Upper lobe of left lung (tissue), 6 donors: ENCODE measurements around the gene MAGI2. TPM values are rescaled to one million over a fixed set of nuclear protein-coding genes. Genes with fewer than 3 reads are reported as not detected.

ENCODE experiments used
- ATAC-seq, 2 donors: fragments of 200-7000 bp; cut with Tn5 transposase; one replicate each; pipeline ENCODE4 v1.9.1; 2022; ENCODE audit warnings: mild to moderate bottlenecking in 2 of 2, moderate library complexity in 2 of 2; ENCODE audit not compliant: low FRiP score in 2 of 2
- DNase-seq, 2 donors: peaks; one replicate each; pipeline ENCODE4 v3.0.0-alpha.2; 2019 to 2020
- H3K27ac ChIP-seq, 4 donors: fragments of 200-600 bp; sonication (generic); one replicate each; pipeline ENCODE4 v1.5.1; 2016 to 2019
- H3K27me3 ChIP-seq, 4 donors: fragments of 200-600 bp; sonication (generic); one replicate each; pipeline ENCODE4 v1.5.1; 2017 to 2019
- H3K36me3 ChIP-seq, 4 donors: fragments of 200-600 bp; sonication (generic); one replicate each; pipeline ENCODE4 v1.5.1; 2016 to 2019
- H3K4me1 ChIP-seq, 4 donors: fragments of 200-600 bp; sonication (generic); one replicate each; pipeline ENCODE4 v1.5.1; 2018 to 2019
- H3K4me3 ChIP-seq, 4 donors: fragments of 200-600 bp; sonication (generic); one replicate each; pipeline ENCODE4 v1.5.1; 2017 to 2019; ENCODE audit warnings: mild to moderate bottlenecking in 2 of 4, moderate library complexity in 1 of 4
- H3K9me3 ChIP-seq, 4 donors: fragments of 200-600 bp; sonication (generic); one replicate each; pipeline ENCODE4 v1.5.1; 2018 to 2019
- EP300 ChIP-seq, 4 donors: sonication (generic); formaldehyde crosslinking; IDR thresholded peaks; one replicate each; pipeline ENCODE4 v1.5.1; 2017; ENCODE audit warnings: antibody characterized with exemption in 4 of 4, control low read depth in 2 of 4
- POLR2A ChIP-seq, 4 donors: fragments of 450-650 bp; IDR thresholded peaks; one replicate each; pipeline ENCODE4 v1.5.1; 2016 to 2017; ENCODE audit warnings: antibody characterized with exemption in 4 of 4, mild to moderate bottlenecking in 2 of 4
- POLR2AphosphoS5 ChIP-seq, 2 donors: sonication (generic); formaldehyde crosslinking; IDR thresholded peaks; one replicate each; pipeline ENCODE4 v1.5.1; 2017; ENCODE audit warnings: antibody characterized with exemption in 2 of 2
- WGBS, 2 donors: methylation state at CpG; one replicate each; pipeline ENCODE4 v1.1.5; 2017 to 2018; 5-methylcytosine and 5-hydroxymethylcytosine counted together
- total RNA-seq, 6 donors: library from RNA; depleted of rRNA in 4 of 6; stranded (reverse); fragments of >200 nt in 4 of 6; gene quantifications; one replicate each; pipeline versions ENCODE4 v1.1.0 to v1.2.1, GENCODE V29; 2016 to 2021
- TF ChIP-seq, protein P1 (sequence below), 6 experiments: fragments of 450-650 bp in 4 of 6; fragments of 200-600 bp in 2 of 6; sonication (generic) in 2 of 6; IDR thresholded peaks; one replicate each; pipeline ENCODE4 v1.5.1; 2016 to 2019; ENCODE audit warnings: antibody characterized with exemption in 6 of 6
- donor health status: DM: no; HTN: no; CAD: no; lungs with moderate emphysema.
- donor health status: DM: no; HTN: yes; CAD: no; lungs with severe emphysema.

Gene MAGI2
- total RNA-seq, 6 donors from 2014 or later: 7.9 to 84.9 (median 11.8) TPM

DNA sequence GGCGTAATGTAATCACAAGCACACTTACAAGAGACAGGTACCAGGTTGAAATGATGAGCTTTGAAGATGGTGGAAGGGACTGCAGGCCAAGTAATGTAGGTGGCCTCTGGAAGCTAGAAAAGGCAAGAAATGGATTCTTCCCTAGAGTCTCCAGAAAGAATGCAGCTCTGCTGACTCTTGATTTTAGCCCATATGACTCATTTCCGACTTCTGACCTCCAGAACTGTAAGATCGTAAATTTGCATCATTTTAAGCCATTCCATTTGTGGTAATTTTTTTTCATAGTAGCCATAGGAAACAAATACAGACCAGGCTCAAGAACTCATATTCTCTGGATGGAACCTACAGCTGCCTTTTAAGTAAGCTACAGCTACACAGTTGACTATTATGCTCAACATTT is 315.5 kb downstream of the MAGI2 start:
- WGBS, 2 donors: 92 to 97% methylated on average over 3 of the region's 3 CpGs
- H3K9me3 ChIP-seq: no peaks in the 10 kb centered on the region
- no peaks in the 10 kb centered on the region for H3K27me3 ChIP-seq
- no peaks in the 10 kb centered on the region for H3K36me3 ChIP-seq
- H3K27ac ChIP-seq: no peak overlapping the region
- ATAC-seq (no peak), DNase-seq (no peak)
- TF ChIP-seq EP300 (IDR thresholded peaks at IDR 0.05) (no peak), POLR2AphosphoS5 (IDR thresholded peaks at IDR 0.05) (no peak), POLR2A (IDR thresholded peaks at IDR 0.05) (no peak)
- TF ChIP-seq, protein P1, sequence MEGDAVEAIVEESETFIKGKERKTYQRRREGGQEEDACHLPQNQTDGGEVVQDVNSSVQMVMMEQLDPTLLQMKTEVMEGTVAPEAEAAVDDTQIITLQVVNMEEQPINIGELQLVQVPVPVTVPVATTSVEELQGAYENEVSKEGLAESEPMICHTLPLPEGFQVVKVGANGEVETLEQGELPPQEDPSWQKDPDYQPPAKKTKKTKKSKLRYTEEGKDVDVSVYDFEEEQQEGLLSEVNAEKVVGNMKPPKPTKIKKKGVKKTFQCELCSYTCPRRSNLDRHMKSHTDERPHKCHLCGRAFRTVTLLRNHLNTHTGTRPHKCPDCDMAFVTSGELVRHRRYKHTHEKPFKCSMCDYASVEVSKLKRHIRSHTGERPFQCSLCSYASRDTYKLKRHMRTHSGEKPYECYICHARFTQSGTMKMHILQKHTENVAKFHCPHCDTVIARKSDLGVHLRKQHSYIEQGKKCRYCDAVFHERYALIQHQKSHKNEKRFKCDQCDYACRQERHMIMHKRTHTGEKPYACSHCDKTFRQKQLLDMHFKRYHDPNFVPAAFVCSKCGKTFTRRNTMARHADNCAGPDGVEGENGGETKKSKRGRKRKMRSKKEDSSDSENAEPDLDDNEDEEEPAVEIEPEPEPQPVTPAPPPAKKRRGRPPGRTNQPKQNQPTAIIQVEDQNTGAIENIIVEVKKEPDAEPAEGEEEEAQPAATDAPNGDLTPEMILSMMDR (IDR thresholded peaks at IDR 0.05): no peak
- H3K4me3 ChIP-seq: no peak overlapping the region
- no peaks in the 10 kb centered on the region for H3K4me1 ChIP-seq

GRCh38 chr7:79132844-79133451 is 320.5 kb downstream of the MAGI2 start:
- no peak for TF ChIP-seq POLR2A (IDR thresholded peaks at IDR 0.05)
- TF ChIP-seq EP300 (IDR thresholded peaks at IDR 0.05): no peak
- no peak for ATAC-seq
- Histone ChIP-seq H3K27ac (no peak overlapping the region), H3K4me1 (no peaks in the 10 kb centered on the region), H3K4me3 (no peak overlapping the region), H3K27me3 (no peaks in the 10 kb centered on the region), H3K36me3 (no peaks in the 10 kb centered on the region), H3K9me3 (no peaks in the 10 kb centered on the region)
- no peak for DNase-seq
- WGBS, 2 donors: 96 to 98% methylated on average over 4 of the region's 4 CpGs

DNA sequence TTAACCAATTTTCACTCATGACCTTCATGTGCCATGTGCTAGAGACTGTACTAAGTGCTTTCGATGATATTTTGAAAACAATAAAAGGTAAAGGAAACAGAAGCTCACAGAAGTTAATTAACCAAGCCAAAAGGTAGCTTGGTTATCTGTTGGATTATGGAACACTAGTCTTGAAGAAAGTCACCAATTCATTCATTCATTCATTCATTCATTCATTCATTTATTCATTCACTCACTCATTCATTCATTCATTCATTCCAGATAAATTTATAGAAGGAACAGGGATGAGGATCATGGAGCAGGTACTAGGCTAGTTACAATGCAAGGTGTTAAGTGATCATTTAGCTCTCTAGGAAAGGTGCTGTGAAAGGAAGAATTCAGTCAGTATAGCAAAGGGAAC is 322.8 kb downstream of the MAGI2 start:
- no peaks in the 10 kb centered on the region for H3K9me3 ChIP-seq
- no peaks in the 10 kb centered on the region for H3K4me1 ChIP-seq
- no peak overlapping the region for H3K27ac ChIP-seq
- H3K4me3 ChIP-seq: no peak overlapping the region
- TF ChIP-seq POLR2A (IDR thresholded peaks at IDR 0.05) (no peak), EP300 (IDR thresholded peaks at IDR 0.05) (no peak), POLR2AphosphoS5 (IDR thresholded peaks at IDR 0.05) (no peak)
- TF ChIP-seq, protein P1 (IDR thresholded peaks at IDR 0.05): no peak
- no peaks in the 10 kb centered on the region for H3K27me3 ChIP-seq
- 97 to 98% methylated on average over 1 of the region's 1 CpG for WGBS, 2 donors
- no peak for ATAC-seq
- no peak for DNase-seq
- no peaks in the 10 kb centered on the region for H3K36me3 ChIP-seq

- Histone ChIP-seq H3K36me3 (no peaks in the 10 kb centered on the region), H3K9me3 (no peaks in the 10 kb centered on the region), H3K4me3 (no peak overlapping the region), H3K4me1 (no peaks in the 10 kb centered on the region), H3K27ac (no peak overlapping the region), H3K27me3 (no peaks in the 10 kb centered on the region)
- WGBS, 2 donors: 90 to 92% methylated on average over 2 of the region's 2 CpGs
- DNase-seq: no peak
- no peak for ATAC-seq
- TF ChIP-seq, protein P1 (IDR thresholded peaks at IDR 0.05): no peak
- TF ChIP-seq EP300 (IDR thresholded peaks at IDR 0.05): no peak
- TF ChIP-seq POLR2AphosphoS5 (IDR thresholded peaks at IDR 0.05): no peak
- TF ChIP-seq POLR2A (IDR thresholded peaks at IDR 0.05): no peak
Measured at GRCh38 chr7:79124331-79124730, 329.1 kb downstream of the MAGI2 start.

DNA sequence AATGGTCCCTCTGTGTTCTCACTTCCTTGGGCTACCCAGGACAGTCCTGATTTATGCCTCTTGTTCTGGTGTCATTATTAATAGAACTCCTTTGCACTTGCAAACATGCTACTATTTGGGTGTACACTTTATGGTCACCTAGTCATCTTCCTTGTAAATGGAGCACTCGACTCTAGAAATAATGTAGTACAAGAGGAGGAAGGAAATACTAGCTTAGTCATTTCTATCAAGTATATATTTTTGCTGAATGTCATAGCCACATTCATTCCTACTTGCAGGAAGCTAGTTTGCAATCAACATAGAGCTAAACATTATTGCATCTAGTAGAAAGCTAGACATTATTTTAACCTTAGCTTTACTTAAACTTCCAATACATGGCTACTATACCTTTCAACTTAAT is 335.3 kb downstream of the MAGI2 start:
- Histone ChIP-seq H3K36me3 (no peaks in the 10 kb centered on the region), H3K27me3 (no peaks in the 10 kb centered on the region), H3K4me1 (no peaks in the 10 kb centered on the region), H3K27ac (no peak overlapping the region), H3K9me3 (no peaks in the 10 kb centered on the region), H3K4me3 (no peak overlapping the region)
- 46 to 47% methylated on average over 1 of the region's 1 CpG for WGBS, 2 donors
- TF ChIP-seq, protein P1 (IDR thresholded peaks at IDR 0.05): no peak
- no peak for TF ChIP-seq POLR2A (IDR thresholded peaks at IDR 0.05)
- TF ChIP-seq POLR2AphosphoS5 (IDR thresholded peaks at IDR 0.05): no peak
- TF ChIP-seq EP300 (IDR thresholded peaks at IDR 0.05): no peak
- no peak for ATAC-seq
- no peak for DNase-seq
